Astrocyte (in vitro differentiated cells and primary cell): Measurements from ENCODE around the gene UGT1A5.

Experiments used
- CTCF ChIP-seq: IDR thresholded peaks from 2 replicates; pipeline ENCODE4 v1.5.1; 2011; ENCODE audit warnings: low read depth, mild to moderate bottlenecking, inconsistent platforms, low read length, moderate library complexity; ENCODE audit not compliant: insufficient read depth
- EZH2 ChIP-seq: IDR thresholded peaks from 2 replicates; pipeline ENCODE4 v1.6.1; 2012; ENCODE audit warnings: mild to moderate bottlenecking, low read length, inconsistent platforms; ENCODE audit not compliant: insufficient read depth

- TF ChIP-seq CTCF (no peak), EZH2 (no peak)
These were observed 88.8 kb downstream of the UGT1A5 start for GRCh38 chr2:233801357-233802131.
